PC-3 (cell line): ENCODE results near the gene CTPS1. TPM values are rescaled to one million over a fixed set of nuclear protein-coding genes. Genes with fewer than 3 reads are reported as not detected.

Source experiments
- ATAC-seq: fragments of 200-7000 bp; cut with Tn5 transposase; 2 replicates; pipeline ENCODE4 v1.9.1; 2020; ENCODE audit warnings: mild to moderate bottlenecking, moderate library complexity
- BruUV-seq: library from RNA; stranded (reverse); fragments of 400-500 nt; replicated peaks from 2 replicates; lab custom pipeline; 2021; lab: Mats Ljungman, UMichigan
- CTCF ChIA-PET: fragments of 300-600 bp; sonication (Branson Sonifier 250); formaldehyde crosslinking; loops from one replicate; lab custom pipeline; 2022; ENCODE audit warnings: antibody characterized with exemption; lab: Charles Lee
- POLR2A ChIA-PET: fragments of 300-600 bp; sonication (Branson Sonifier 250); formaldehyde crosslinking; loops from one replicate; lab custom pipeline; 2022; ENCODE audit warnings: antibody characterized with exemption; ENCODE audit not compliant: unreplicated experiment; lab: Charles Lee
- DNase-seq: peaks from one replicate; pipeline ENCODE4 v3.0.0-alpha.2; 2015
- H2AFZ ChIP-seq: fragments of 300-600 bp; sonication (generic); 2 replicates; pipeline ENCODE4 v1.6.0; 2016; ENCODE audit warnings: antibody characterized with exemption, low read length
- H3F3A ChIP-seq: fragments of 300-600 bp; sonication (generic); one replicate; pipeline ENCODE4 v1.6.0; 2017; ENCODE audit warnings: antibody characterized with exemption, low read length, control low read depth, mild to moderate bottlenecking; ENCODE audit not compliant: unreplicated experiment
- H3K27ac ChIP-seq: fragments of 300-600 bp; sonication (generic); 2 replicates; pipeline ENCODE4 v1.5.1; 2016; ENCODE audit warnings: mild to moderate bottlenecking, low read length
- H3K27me3 ChIP-seq: fragments of 300-600 bp; sonication (generic); 2 replicates; pipeline ENCODE4 v1.6.1; 2016; ENCODE audit warnings: low read length, mixed read lengths
- H3K36me3 ChIP-seq: fragments of 300-600 bp; sonication (generic); 2 replicates; pipeline ENCODE4 v1.6.1; 2016; ENCODE audit warnings: low read depth, mixed run types, low read length, mixed read lengths
- H3K4me1 ChIP-seq: fragments of 300-600 bp; sonication (generic); 2 replicates; pipeline ENCODE4 v1.5.1; 2016; ENCODE audit warnings: low read length; ENCODE audit not compliant: insufficient read depth
- H3K4me2 ChIP-seq: fragments of 300-600 bp; sonication (generic); 2 replicates; pipeline ENCODE4 v1.6.0; 2016; ENCODE audit warnings: low read length
- H3K4me3 ChIP-seq: fragments of 300-600 bp; sonication (generic); 2 replicates; pipeline ENCODE4 v1.5.1; 2016; ENCODE audit warnings: mild to moderate bottlenecking, low read length, mixed read lengths
- H3K79me2 ChIP-seq: fragments of 300-600 bp; sonication (generic); 2 replicates; pipeline ENCODE4 v1.6.1; 2017; ENCODE audit warnings: low read length, mixed read lengths
- H3K9ac ChIP-seq: fragments of 300-600 bp; sonication (generic); 2 replicates; pipeline ENCODE4 v1.6.0; 2016; ENCODE audit warnings: mild to moderate bottlenecking, low read length
- H3K9me2 ChIP-seq: fragments of 300-600 bp; sonication (generic); replicated peaks from 2 replicates; pipeline ENCODE4 v1.6.1; 2016; ENCODE audit warnings: mixed run types, low read length, mixed read lengths
- H3K9me3 ChIP-seq: fragments of 300-600 bp; sonication (generic); 2 replicates; pipeline ENCODE4 v1.6.1; 2016; ENCODE audit warnings: low read length, mixed read lengths
- H4K20me1 ChIP-seq: fragments of 300-600 bp; sonication (generic); 2 replicates; pipeline ENCODE4 v1.6.1; 2016; ENCODE audit warnings: low read length, mixed read lengths
- EZH2 ChIP-seq: fragments of 300-600 bp; sonication (generic); IDR thresholded peaks from one replicate; pipeline ENCODE4 v1.6.1; 2017; ENCODE audit warnings: antibody characterized with exemption, mild to moderate bottlenecking, low read length; ENCODE audit not compliant: unreplicated experiment
- EZH2phosphoT487 ChIP-seq: fragments of 300-600 bp; sonication (generic); IDR thresholded peaks from 2 replicates; pipeline ENCODE4 v1.6.1; 2018; ENCODE audit warnings: mild to moderate bottlenecking, antibody characterized with exemption, low read length, borderline replicate concordance
- intact Hi-C: fragments of 100-400 bp; cut with micrococcal nuclease; formaldehyde crosslinking; loops from 2 replicates; pipeline ENCODE4 v1.9.0; 2023
- total RNA-seq: library from RNA; depleted of rRNA; stranded (reverse); fragments of >200 nt; gene quantifications from 2 replicates; pipeline ENCODE4 v1.2.3, GENCODE V29; 2014
- TF ChIP-seq, protein P1 (sequence below): fragments of 300-600 bp; sonication (generic); conservative IDR thresholded peaks from 2 replicates; pipeline ENCODE4 v1.5.1; 2017; ENCODE audit warnings: antibody characterized with exemption, low read depth, mild to moderate bottlenecking, low read length

CTPS1 gene
- total RNA-seq, 1 experiment from 2014 or later = 63.4 TPM

DNA sequence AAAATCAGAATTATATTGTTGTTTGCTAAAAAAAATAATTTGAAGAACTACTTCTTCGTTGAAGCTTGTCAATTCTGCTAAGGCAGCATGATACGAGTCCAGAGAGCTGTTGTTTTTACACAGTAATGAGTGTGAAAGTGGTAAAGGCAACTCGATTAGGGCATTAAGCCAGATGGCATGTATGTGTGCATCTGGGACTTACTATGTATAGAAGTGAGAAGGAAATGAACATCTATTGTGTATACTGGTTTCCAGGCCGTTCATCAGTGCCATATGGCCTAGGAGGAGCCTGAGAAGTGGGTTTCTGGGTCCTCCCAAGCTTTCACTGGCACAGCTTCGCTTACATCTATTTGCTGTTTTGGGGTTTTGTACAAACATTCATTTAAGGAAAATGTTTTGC is 5.7 kb downstream of the CTPS1 start:
- no TSS peak for BruUV-seq
- Histone ChIP-seq H3K4me1 (peaks cover 31% of the 10 kb centered on the region), H3K9ac (no peak overlapping the region), H3K9me3 (no peaks in the 10 kb centered on the region), H3K4me2 (no peak overlapping the region), H3F3A (no peaks in the 10 kb centered on the region), H3K9me2 (no peaks in the 10 kb centered on the region), H3K79me2 (peaks cover 83% of the 10 kb centered on the region), H3K36me3 (peaks cover 79% of the 10 kb centered on the region), H2AFZ (no peak overlapping the region), H3K4me3 (no peak overlapping the region), H3K27ac (no peak overlapping the region), H4K20me1 (peaks cover 41% of the 10 kb centered on the region), H3K27me3 (no peaks in the 10 kb centered on the region)
- no peak for TF ChIP-seq EZH2
- TF ChIP-seq, protein P1, sequence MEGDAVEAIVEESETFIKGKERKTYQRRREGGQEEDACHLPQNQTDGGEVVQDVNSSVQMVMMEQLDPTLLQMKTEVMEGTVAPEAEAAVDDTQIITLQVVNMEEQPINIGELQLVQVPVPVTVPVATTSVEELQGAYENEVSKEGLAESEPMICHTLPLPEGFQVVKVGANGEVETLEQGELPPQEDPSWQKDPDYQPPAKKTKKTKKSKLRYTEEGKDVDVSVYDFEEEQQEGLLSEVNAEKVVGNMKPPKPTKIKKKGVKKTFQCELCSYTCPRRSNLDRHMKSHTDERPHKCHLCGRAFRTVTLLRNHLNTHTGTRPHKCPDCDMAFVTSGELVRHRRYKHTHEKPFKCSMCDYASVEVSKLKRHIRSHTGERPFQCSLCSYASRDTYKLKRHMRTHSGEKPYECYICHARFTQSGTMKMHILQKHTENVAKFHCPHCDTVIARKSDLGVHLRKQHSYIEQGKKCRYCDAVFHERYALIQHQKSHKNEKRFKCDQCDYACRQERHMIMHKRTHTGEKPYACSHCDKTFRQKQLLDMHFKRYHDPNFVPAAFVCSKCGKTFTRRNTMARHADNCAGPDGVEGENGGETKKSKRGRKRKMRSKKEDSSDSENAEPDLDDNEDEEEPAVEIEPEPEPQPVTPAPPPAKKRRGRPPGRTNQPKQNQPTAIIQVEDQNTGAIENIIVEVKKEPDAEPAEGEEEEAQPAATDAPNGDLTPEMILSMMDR = no peak
- no peak for TF ChIP-seq EZH2phosphoT487
- ChIA-PET POLR2A (no interaction called here), CTCF (no interaction called here)
- DNase-seq (no peak), ATAC-seq (no peak)
- intact Hi-C loops = no loop called here

DNA sequence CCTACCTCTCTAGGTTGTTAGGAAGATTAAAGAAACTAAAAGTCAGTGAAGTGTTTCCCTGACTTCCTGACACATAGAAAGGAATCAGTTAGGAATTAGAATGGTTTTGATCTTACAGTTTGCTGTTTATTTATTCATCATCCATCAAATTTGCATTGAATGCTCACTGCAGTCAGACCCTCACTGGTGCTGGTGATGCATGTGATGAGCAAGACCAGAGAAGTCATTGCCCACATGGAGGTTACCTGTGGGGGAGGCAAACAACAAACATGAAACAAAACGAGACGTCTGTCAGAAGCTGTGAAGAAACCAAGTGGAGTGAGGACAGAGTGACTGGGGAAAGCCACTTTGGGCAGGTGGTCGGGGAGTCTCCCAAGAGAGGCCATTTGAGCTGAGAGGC is 6.4 kb downstream of the CTPS1 start:
- H3K9me3 ChIP-seq = no peaks in the 10 kb centered on the region
- no peak overlapping the region for H3K9ac ChIP-seq
- H3K27me3 ChIP-seq = no peaks in the 10 kb centered on the region
- H2AFZ ChIP-seq = no peak overlapping the region
- H3K36me3 ChIP-seq = peaks cover 86% of the 10 kb centered on the region
- no peak for TF ChIP-seq EZH2phosphoT487
- TF ChIP-seq EZH2 = no peak
- TF ChIP-seq, protein P1 = no peak
- ChIA-PET CTCF (no interaction called here), POLR2A (no interaction called here)
- H3K27ac ChIP-seq = no peak overlapping the region
- peaks cover 41% of the 10 kb centered on the region for H4K20me1 ChIP-seq
- H3K79me2 ChIP-seq = peaks cover 76% of the 10 kb centered on the region
- no peak for DNase-seq
- peaks cover 30% of the 10 kb centered on the region for H3K4me1 ChIP-seq
- no peaks in the 10 kb centered on the region for H3F3A ChIP-seq
- H3K4me2 ChIP-seq = no peak overlapping the region
- ATAC-seq = no peak
- no peak overlapping the region for H3K4me3 ChIP-seq
- BruUV-seq = no TSS peak
- no peaks in the 10 kb centered on the region for H3K9me2 ChIP-seq
- intact Hi-C loops = no loop called here

DNA sequence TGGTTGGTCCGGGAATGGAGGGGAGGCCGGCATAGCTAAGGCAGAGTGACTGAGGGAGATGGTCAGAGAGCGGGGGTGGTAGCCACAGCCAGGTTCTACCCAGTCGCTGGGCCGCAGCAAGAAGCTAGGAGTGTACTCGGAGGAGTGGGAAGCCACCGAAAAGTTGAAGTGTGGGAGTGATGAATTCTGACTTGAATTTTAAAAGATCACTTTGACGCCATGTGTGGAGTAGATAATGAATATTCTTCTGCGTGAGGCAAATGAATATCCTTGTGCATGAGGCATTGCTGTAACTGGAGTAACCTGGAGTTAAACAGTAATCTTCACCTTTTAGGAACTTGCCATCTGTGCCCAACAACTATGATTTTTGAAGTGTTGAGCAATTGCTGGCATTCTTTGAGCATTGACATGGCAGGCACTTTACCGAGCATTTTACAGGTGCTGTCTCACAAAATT is 6.9 kb downstream of the CTPS1 start:
- H3K9ac ChIP-seq = no peak overlapping the region
- BruUV-seq = no TSS peak

More for the DNA sequence above, 6.9 kb downstream of the CTPS1 start:
- H3K4me3 ChIP-seq = no peak overlapping the region
- H2AFZ ChIP-seq = no peak overlapping the region
- DNase-seq (no peak), ATAC-seq (no peak)
- no peaks in the 10 kb centered on the region for H3K9me3 ChIP-seq
- intact Hi-C loops = no loop called here
- TF ChIP-seq EZH2phosphoT487 (no peak), EZH2 (no peak)
- TF ChIP-seq, protein P1 = no peak
- H3F3A ChIP-seq = no peaks in the 10 kb centered on the region
- no peaks in the 10 kb centered on the region for H3K9me2 ChIP-seq
- ChIA-PET CTCF (no interaction called here), POLR2A (interaction anchor here (0.7 kb wide), 1 partner anchor 17 kb away, joined by 3 read pairs; no protein-coding TSS in a partner anchor)
- peaks cover 91% of the 10 kb centered on the region for H3K36me3 ChIP-seq
- peaks cover 25% of the 10 kb centered on the region for H3K4me1 ChIP-seq
- no peaks in the 10 kb centered on the region for H3K27me3 ChIP-seq
- H4K20me1 ChIP-seq = peaks cover 37% of the 10 kb centered on the region
- H3K27ac ChIP-seq = no peak overlapping the region
- H3K4me2 ChIP-seq = no peak overlapping the region
- peaks cover 71% of the 10 kb centered on the region for H3K79me2 ChIP-seq
